ENCODE results near the gene PRKCE.

PRKCE gene

DNA sequence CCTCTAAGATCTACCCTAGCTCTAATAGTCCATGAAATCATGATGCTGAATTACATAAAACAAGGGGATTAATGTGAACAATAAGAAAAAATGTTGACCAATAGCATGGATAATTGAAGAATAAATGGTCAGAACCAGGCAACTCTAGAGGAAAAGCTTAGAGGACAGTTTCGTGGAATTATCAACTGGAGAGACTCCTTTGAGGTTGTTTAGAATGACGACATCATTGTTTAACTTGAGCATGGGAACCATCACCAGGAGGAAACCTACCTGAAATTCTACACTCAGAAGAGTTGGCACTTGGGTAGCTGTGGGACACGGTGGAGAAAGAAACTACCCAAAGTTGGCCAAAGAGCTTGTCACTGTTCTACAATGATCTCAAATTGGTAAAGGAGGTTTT lies 466.5 kb downstream of the PRKCE start:
- Histone ChIP-seq H3K4me1 (ENCODE audit: control insufficient read depth in 1 of 2, insufficient read depth in 2 of 2, low read length in 2 of 2) (peaks cover 0 to 6% of the 10 kb centered on the region in 2 donors), H3K4me3 (ENCODE audit: low read depth in 1 of 2, low read length in 2 of 2) (no peak overlapping the region), H3K27ac (ENCODE audit: low read length) (no peak overlapping the region), H3K36me3 (ENCODE audit: control insufficient read depth in 1 of 2, insufficient read depth in 2 of 2, low read length in 2 of 2) (no peaks in the 10 kb centered on the region), H3K27me3 (ENCODE audit: low read depth, low read length) (no peaks in the 10 kb centered on the region), H3K9me3 (ENCODE audit: control insufficient read depth in 1 of 2, low read length in 2 of 2) (no peaks in the 10 kb centered on the region)

DNA sequence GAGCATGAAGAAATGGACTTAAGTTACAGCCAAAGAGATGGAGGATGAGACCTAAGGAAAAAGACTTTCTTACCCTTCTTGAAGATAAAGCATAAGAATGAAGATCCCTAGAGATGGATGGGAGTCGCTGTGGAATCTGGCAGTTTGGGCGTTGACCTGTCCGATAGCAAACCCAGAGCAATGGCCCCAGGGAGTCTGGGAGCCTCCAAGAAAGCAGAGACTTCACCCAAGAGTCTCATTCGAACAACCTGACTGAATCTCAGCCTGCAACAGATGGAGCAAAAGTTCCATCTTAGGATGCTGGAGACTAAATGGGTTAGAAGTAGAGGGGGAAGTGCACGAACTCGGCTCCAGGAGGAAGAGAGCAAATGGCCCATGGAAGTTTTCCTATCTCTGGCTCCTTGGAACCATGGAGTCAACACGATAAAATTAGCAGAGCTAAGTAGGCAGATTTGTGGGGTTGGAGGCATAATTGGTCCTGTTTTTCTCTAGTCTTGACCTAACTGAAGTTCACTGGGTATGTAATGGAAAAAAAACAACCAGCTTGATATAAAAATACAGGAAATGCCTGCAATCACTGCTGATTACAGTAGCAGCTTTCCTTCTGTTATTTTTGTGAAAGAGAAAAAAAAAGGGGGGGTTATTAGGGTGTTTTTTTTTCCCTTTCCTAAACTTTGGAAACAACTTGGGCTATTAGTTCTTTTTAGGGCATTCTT lies 467.3 kb downstream of the PRKCE start:
- H3K36me3 ChIP-seq (ENCODE audit: control insufficient read depth in 1 of 2, insufficient read depth in 2 of 2, low read length in 2 of 2): no peaks in the 10 kb centered on the region
- no peak overlapping the region for H3K4me3 ChIP-seq (ENCODE audit: low read depth in 1 of 2, low read length in 2 of 2)
- peaks cover 0 to 6% of the 10 kb centered on the region in 2 donors for H3K4me1 ChIP-seq (ENCODE audit: control insufficient read depth in 1 of 2, insufficient read depth in 2 of 2, low read length in 2 of 2)
- no peaks in the 10 kb centered on the region for H3K9me3 ChIP-seq (ENCODE audit: control insufficient read depth in 1 of 2, low read length in 2 of 2)
- peak overlapping the region; percentile 21 for H3K27ac ChIP-seq (ENCODE audit: low read length)
- no peaks in the 10 kb centered on the region for H3K27me3 ChIP-seq (ENCODE audit: low read depth, low read length)

DNA sequence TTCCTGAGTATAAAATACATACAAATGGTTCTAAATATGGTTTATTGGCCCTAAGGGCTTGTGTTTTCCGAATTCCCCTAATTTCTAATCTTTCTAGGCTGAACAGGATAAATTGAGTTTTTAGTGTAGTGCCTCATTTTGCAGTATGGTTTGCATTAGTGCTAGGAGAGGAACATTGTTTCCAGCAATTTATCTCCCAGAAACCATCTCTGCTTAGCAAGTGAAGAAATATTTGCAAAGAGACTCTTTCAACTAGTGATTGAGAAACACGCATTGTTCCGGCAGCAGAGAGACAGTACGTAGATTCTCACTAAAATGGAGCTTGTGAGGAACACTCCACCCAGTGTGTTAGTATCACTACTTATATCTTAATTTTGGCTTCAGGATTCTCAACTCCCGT lies 468.0 kb downstream of the PRKCE start:
- H3K4me3 ChIP-seq (ENCODE audit: low read depth in 1 of 2, low read length in 2 of 2): no peak overlapping the region
- no peak overlapping the region for H3K27ac ChIP-seq (ENCODE audit: low read length)
- no peaks in the 10 kb centered on the region for H3K27me3 ChIP-seq (ENCODE audit: low read depth, low read length)
- H3K36me3 ChIP-seq (ENCODE audit: control insufficient read depth in 1 of 2, insufficient read depth in 2 of 2, low read length in 2 of 2): no peaks in the 10 kb centered on the region
- peaks cover 0 to 6% of the 10 kb centered on the region in 2 donors for H3K4me1 ChIP-seq (ENCODE audit: control insufficient read depth in 1 of 2, insufficient read depth in 2 of 2, low read length in 2 of 2)
- H3K9me3 ChIP-seq (ENCODE audit: control insufficient read depth in 1 of 2, low read length in 2 of 2): no peaks in the 10 kb centered on the region

DNA sequence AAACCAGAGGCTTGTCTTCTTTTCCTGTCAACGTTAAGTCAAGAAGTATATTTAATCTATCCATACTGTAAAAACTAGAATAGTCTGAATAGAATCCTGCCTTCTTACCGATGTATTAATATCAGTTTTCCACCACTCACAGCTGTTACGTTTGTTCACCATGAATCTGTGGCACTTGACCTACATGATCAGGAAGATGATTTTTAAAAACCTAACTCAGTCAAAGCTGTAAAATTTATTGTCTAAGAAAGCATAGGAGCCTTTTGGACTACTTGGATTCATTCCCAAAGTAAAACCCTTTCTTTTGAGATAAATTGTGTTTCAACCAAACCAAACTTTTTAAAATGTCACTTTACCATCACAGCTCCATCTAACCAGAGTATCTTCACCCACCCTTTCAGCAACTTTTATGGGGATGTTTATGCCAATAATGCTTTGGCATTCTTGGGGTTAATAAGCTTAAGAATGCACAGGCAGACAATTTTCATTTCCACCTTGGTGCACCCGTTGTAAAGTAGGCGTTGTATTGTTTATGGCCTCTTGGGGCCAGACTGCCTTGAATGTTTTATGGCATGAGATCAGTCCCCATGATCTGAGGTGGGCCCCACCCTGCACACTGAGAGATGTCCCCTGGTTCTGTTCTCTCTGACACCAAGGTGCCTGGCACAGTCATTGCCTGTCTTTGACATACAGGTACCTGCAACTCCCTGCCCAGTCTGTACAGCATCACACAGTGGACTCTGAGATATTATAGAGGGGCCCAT lies 469.5 kb downstream of the PRKCE start:
- Histone ChIP-seq H3K4me1 (ENCODE audit: control insufficient read depth in 1 of 2, insufficient read depth in 2 of 2, low read length in 2 of 2) (peaks cover 0 to 6% of the 10 kb centered on the region in 2 donors), H3K27ac (ENCODE audit: low read length) (no peak overlapping the region)

DNA sequence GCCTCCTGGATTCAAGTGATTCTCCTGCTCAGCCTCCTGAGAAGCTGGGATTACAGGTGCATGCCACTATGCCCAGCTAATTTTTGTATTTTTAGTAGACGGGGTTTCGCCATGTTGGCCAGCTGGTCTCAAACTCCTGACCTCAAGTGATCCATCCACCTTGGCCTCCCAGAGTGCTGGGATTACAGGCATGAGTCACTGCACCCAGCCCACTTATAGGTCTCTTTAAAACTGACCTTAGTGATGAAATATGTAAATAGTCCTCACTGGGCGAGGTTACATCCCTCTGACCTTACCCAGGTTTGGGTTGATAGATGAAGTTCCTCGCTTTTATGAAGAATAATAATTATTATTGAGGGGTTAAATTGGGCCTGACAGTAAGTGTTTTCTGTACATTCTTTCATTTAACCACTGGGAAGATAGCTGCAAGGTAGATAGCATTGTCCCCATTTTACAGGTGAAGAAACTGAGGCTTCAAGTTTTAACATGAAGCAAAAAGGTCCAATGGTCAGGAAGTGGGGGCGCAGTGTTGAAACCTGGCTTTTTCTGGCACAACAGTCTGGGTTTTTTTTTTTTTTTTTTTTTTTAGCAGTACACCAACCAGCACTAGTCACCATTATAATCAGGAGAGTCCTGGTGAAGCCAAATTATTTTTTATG lies 471.0 kb downstream of the PRKCE start:
- H3K36me3 ChIP-seq (ENCODE audit: control insufficient read depth in 1 of 2, insufficient read depth in 2 of 2, low read length in 2 of 2): no peaks in the 10 kb centered on the region
- no peaks in the 10 kb centered on the region for H3K27me3 ChIP-seq (ENCODE audit: low read depth, low read length)
- no peak overlapping the region for H3K4me3 ChIP-seq (ENCODE audit: low read depth in 1 of 2, low read length in 2 of 2)
- H3K4me1 ChIP-seq (ENCODE audit: control insufficient read depth in 1 of 2, insufficient read depth in 2 of 2, low read length in 2 of 2): peaks cover 0 to 6% of the 10 kb centered on the region in 2 donors
- H3K9me3 ChIP-seq (ENCODE audit: control insufficient read depth in 1 of 2, low read length in 2 of 2): no peaks in the 10 kb centered on the region
- no peak overlapping the region for H3K27ac ChIP-seq (ENCODE audit: low read length)

More for the DNA sequence above, 469.5 kb downstream of the PRKCE start:
- Histone ChIP-seq H3K4me3 (ENCODE audit: low read depth in 1 of 2, low read length in 2 of 2) (no peak overlapping the region), H3K9me3 (ENCODE audit: control insufficient read depth in 1 of 2, low read length in 2 of 2) (no peaks in the 10 kb centered on the region), H3K27me3 (ENCODE audit: low read depth, low read length) (no peaks in the 10 kb centered on the region), H3K36me3 (ENCODE audit: control insufficient read depth in 1 of 2, insufficient read depth in 2 of 2, low read length in 2 of 2) (no peaks in the 10 kb centered on the region)

DNA sequence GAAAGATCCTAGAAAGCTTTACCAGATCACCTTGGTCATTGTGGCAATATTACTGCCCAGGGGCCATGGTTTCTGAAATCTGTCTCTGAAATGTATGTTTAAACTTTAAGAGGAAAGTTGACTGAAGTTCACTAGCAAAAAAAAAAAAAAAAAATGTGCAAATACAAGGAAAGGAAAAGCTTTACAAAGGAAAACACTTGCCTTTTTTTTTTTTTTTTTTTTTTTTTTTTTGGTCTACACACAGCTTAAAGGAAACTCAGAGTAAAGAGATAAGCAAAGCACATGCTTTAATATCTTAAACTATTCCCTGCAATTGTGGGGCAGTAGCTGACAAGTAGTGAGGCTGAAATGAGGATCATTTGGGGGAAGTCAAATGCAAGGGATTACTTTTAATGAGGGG lies 471.5 kb downstream of the PRKCE start:
- H3K9me3 ChIP-seq (ENCODE audit: control insufficient read depth in 1 of 2, low read length in 2 of 2): no peaks in the 10 kb centered on the region
- H3K27me3 ChIP-seq (ENCODE audit: low read depth, low read length): no peaks in the 10 kb centered on the region
- no peak overlapping the region for H3K4me3 ChIP-seq (ENCODE audit: low read depth in 1 of 2, low read length in 2 of 2)
- no peaks in the 10 kb centered on the region for H3K36me3 ChIP-seq (ENCODE audit: control insufficient read depth in 1 of 2, insufficient read depth in 2 of 2, low read length in 2 of 2)
- no peak overlapping the region for H3K27ac ChIP-seq (ENCODE audit: low read length)
- H3K4me1 ChIP-seq (ENCODE audit: control insufficient read depth in 1 of 2, insufficient read depth in 2 of 2, low read length in 2 of 2): peaks cover 0 to 6% of the 10 kb centered on the region in 2 donors

DNA sequence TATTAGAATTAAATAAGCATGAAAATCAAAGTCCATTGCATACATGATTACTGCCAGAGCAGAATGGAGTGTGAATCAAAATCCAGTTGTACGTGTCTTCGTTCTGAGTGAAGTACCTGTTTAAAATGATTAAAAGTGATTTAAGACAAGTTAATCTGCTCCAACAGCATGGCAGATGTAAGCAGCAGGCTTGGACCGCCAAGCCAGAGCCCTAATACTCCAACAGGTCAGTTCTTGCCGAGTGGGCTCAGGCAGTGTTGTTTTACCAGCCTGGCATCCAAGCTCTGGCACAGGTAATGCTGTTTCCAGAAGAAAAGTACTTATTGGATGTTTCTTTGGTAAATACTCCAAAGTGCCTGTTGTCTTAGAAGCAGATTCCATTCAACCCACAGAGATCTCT lies 474.3 kb downstream of the PRKCE start:
- H3K4me3 ChIP-seq (ENCODE audit: low read depth in 1 of 2, low read length in 2 of 2): no peak overlapping the region
- H3K27me3 ChIP-seq (ENCODE audit: low read depth, low read length): no peaks in the 10 kb centered on the region
- H3K36me3 ChIP-seq (ENCODE audit: control insufficient read depth in 1 of 2, insufficient read depth in 2 of 2, low read length in 2 of 2): no peaks in the 10 kb centered on the region
- no peak overlapping the region for H3K27ac ChIP-seq (ENCODE audit: low read length)
- no peaks in the 10 kb centered on the region for H3K4me1 ChIP-seq (ENCODE audit: control insufficient read depth in 1 of 2, insufficient read depth in 2 of 2, low read length in 2 of 2)
- no peaks in the 10 kb centered on the region for H3K9me3 ChIP-seq (ENCODE audit: control insufficient read depth in 1 of 2, low read length in 2 of 2)

DNA sequence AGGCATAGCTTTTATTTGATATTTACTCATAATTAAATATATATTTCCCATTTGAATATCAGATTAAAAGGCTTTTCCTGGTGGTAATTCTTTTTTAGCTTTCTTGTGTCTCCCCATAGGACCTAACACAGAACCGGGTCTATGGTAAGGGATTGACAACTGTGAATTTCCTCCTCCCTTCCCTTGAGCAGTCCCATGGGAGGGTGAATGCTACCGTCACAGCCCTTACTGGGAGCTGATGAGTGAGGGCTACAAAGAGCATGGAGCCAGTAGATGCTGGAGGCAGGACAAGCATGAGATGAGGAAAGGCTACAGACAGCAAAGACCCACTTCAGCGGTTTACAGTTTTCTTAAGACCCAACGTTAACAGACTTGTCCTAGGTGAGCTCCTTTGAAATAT lies 475.1 kb downstream of the PRKCE start:
- no peak overlapping the region for H3K27ac ChIP-seq (ENCODE audit: low read length)
- H3K36me3 ChIP-seq (ENCODE audit: control insufficient read depth in 1 of 2, insufficient read depth in 2 of 2, low read length in 2 of 2): no peaks in the 10 kb centered on the region
- H3K27me3 ChIP-seq (ENCODE audit: low read depth, low read length): no peaks in the 10 kb centered on the region
- H3K9me3 ChIP-seq (ENCODE audit: control insufficient read depth in 1 of 2, low read length in 2 of 2): no peaks in the 10 kb centered on the region
- no peaks in the 10 kb centered on the region for H3K4me1 ChIP-seq (ENCODE audit: control insufficient read depth in 1 of 2, insufficient read depth in 2 of 2, low read length in 2 of 2)
- no peak overlapping the region for H3K4me3 ChIP-seq (ENCODE audit: low read depth in 1 of 2, low read length in 2 of 2)

DNA sequence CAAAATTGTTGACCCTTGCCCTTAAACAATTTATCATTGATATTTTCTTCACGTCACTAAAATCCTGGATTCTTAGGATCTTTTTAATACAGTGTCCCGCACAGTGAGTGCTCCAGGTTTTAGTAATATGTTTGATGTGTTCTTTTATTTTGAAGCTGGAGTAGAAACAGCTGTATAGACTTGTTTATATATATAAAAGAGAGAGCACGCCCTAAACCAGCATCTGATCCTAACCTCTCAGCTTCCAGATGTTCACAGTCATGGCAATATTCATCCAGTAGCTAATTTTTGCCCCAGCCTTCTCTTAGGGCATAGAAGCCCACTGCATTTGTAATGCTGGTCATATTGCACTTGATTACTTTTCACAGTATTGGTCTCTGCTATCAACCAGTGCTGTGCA lies 475.7 kb downstream of the PRKCE start:
- Histone ChIP-seq H3K27me3 (ENCODE audit: low read depth, low read length) (no peaks in the 10 kb centered on the region), H3K27ac (ENCODE audit: low read length) (no peak overlapping the region), H3K36me3 (ENCODE audit: control insufficient read depth in 1 of 2, insufficient read depth in 2 of 2, low read length in 2 of 2) (no peaks in the 10 kb centered on the region), H3K4me3 (ENCODE audit: low read depth in 1 of 2, low read length in 2 of 2) (no peak overlapping the region), H3K4me1 (ENCODE audit: control insufficient read depth in 1 of 2, insufficient read depth in 2 of 2, low read length in 2 of 2) (no peaks in the 10 kb centered on the region), H3K9me3 (ENCODE audit: control insufficient read depth in 1 of 2, low read length in 2 of 2) (no peaks in the 10 kb centered on the region)

DNA sequence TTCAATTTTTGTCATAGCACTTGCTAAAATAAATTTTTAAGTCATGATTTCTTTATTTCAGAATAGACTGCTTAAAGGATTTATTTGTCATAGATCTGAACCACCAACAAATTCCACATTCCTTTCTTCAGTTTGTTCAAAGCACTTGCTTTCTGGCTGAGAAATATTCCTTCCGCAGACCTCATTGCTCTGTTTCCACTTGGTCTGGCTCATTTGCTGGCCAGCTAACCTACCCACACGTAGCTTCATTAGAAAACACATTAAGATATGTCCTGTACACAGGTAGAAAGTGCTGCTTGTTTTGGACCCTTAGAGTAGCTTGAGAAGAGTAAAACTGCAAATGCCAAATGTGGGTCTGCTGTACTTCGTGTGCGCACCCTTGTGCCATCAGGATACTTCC lies 479.0 kb downstream of the PRKCE start:
- no peaks in the 10 kb centered on the region for H3K36me3 ChIP-seq (ENCODE audit: control insufficient read depth in 1 of 2, insufficient read depth in 2 of 2, low read length in 2 of 2)
- H3K27me3 ChIP-seq (ENCODE audit: low read depth, low read length): no peaks in the 10 kb centered on the region
- H3K9me3 ChIP-seq (ENCODE audit: control insufficient read depth in 1 of 2, low read length in 2 of 2): no peaks in the 10 kb centered on the region
- H3K27ac ChIP-seq (ENCODE audit: low read length): no peak overlapping the region
- H3K4me1 ChIP-seq (ENCODE audit: control insufficient read depth in 1 of 2, insufficient read depth in 2 of 2, low read length in 2 of 2): no peaks in the 10 kb centered on the region
- H3K4me3 ChIP-seq (ENCODE audit: low read depth in 1 of 2, low read length in 2 of 2): no peak overlapping the region

DNA sequence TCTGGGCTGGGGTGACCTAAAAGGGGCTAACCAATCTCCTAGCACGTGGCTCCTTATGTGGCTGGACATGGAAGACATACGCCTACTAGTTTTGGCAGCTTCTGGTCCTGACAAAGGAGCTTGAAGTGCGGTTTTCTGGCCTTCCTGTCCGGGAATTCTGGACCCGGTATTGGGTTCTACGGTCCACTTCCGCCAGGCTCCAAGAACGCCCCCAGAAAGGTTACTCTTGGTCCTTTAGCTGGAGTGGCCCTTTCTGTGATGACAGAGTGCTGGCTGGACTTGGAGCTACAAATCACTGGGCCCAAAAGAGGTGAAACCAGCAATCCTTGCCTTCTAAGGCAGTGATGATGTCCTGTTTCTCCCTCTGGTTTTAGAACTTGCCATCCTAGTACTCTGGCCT lies 481.5 kb downstream of the PRKCE start:
- no peaks in the 10 kb centered on the region for H3K36me3 ChIP-seq (ENCODE audit: control insufficient read depth in 1 of 2, insufficient read depth in 2 of 2, low read length in 2 of 2)
- H3K4me1 ChIP-seq (ENCODE audit: control insufficient read depth in 1 of 2, insufficient read depth in 2 of 2, low read length in 2 of 2): no peaks in the 10 kb centered on the region
- no peak overlapping the region for H3K4me3 ChIP-seq (ENCODE audit: low read depth in 1 of 2, low read length in 2 of 2)
- H3K27me3 ChIP-seq (ENCODE audit: low read depth, low read length): no peaks in the 10 kb centered on the region
- H3K27ac ChIP-seq (ENCODE audit: low read length): no peak overlapping the region
- no peaks in the 10 kb centered on the region for H3K9me3 ChIP-seq (ENCODE audit: control insufficient read depth in 1 of 2, low read length in 2 of 2)
